NCI-H82 treated with DMSO at 0.1 percent for 48 hours (cell line): ENCODE measurements around the gene SNAP23.

ENCODE experiments used
- DNase-seq: peaks from one replicate; lab custom pipeline; 2025; ENCODE audit not compliant: unreplicated experiment; lab: John Stamatoyannopoulos, UW

Gene SNAP23

DNA sequence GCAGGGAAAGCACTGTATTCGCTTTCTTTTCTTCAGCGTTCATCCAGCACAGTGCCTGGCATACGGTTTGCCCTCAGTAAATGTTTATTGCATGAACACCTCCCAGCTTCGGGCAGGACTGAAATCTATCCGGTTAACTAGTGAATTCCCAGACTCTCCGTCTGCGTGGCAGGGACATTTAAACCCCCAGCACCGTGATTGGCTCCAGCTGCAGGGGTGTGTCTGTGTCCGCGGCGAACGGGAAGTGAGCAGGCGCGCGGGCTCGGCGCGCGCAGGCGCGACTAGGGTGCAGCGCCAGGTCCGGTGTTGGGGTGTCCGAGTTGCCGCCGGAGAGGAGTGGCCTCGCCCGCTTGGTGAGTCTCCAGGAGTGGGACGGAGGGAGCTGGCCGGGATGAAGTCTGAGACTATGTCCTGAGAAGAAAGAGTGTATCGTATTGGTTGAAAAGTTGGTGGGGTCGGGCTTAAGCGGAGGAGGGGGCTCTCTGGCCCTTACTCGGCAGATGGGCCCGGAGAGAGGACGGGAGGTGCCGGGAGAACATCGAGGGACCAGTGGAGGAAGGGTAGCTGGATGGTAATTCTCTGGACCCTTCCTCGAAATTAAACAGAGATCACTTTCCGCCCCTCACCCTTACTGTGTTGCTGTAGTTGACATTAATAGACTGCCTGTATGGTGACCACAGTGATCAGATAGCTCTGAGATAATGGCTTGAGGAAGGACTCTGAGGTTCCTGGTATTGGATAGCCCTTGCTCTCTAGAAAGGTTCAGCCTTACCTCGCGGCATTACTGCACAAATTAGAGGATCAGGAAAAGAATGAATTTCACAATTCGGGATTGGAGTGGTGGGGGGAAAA lies at the start of gene SNAP23:
Gene SNAP23, plus strand, starts transcription at position 274 of the 852 bp plus-strand sequence. CDS start 16,213 bp downstream, outside the sequence.
- peak; percentile 84 for DNase-seq

- no peak for DNase-seq
Observed at GRCh38 chr15:42447599-42447998, 47.8 kb upstream of the SNAP23 start.

DNA sequence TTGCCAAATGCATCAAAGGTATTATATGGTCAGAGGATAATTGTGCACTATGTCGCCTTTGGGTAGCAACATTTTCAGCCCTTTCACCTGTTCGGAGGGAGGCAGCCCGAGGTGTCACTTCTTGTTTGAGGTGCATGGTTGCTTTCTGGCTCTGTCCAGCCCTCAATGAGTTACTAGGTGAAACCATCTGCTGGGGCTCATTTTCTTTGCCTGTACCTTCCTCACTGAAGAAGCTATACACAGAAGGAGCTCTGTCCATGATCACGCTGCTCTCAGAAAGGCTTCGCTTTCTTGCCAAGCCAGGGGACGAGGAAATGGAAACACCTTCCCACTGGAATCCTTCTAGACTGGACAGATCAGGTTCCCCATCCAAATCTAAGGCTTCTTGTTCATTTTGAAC lies 47.2 kb upstream of the SNAP23 start:
- no peak for DNase-seq

GRCh38 chr15:42449770-42450424 lies 45.5 kb upstream of the SNAP23 start:
- no peak for DNase-seq

DNA sequence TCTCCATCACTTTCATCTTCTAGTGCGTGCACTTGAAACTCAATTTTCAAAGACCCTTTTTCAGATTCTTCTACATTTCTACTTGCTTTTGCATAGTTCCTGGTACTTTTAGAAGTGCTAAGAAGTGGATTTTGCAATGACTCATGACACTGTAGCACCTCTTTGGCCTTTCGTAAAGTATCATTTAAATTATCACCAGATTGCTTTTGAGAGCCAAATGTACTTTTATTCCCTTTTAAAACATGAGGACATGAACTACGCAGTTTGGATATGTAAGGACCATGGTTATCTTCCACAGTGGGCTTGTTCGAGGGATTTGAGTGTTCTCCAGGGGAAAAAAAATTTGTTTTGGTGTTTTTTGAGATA lies 45.0 kb upstream of the SNAP23 start:
- no peak for DNase-seq

DNA sequence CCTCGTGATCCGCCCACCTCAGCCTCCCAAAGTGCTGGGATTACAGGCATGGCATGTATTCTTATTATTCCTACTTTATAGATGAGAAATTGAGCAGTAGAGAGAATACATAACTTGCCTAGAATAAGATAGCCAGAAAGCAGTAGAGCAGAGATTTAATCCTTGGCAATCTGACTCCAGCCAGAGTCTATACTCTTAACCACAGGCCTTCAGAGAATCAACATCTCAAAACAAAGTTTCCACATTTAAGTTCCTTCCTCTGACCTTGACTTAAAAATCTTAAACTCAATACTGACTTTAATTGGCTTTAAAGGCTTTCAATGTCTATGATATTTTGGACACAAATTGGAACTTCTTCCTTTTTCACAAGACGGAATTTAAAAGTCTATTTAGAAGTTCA lies 41.6 kb upstream of the SNAP23 start:
- no peak for DNase-seq

DNA sequence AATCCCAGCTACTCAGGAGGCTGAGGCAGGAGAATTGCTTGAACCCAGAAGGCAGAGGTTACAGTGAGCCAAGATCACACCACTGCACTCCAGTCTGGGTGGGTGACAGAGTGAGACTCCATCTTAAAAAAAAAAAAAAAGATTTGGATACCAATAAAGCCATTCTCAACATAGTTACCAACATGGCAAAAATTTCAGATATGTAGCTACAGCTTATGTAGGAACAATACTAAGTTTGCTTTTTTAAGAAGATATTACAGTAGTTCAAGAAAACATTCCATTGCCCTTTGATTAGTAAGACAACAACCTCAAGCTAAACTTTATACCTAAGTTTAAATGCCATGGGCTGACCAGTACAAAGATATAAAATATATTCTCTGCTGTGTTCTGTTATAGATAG lies 38.9 kb upstream of the SNAP23 start:
- no peak for DNase-seq

GRCh38 chr15:42456971-42457370 lies 38.5 kb upstream of the SNAP23 start:
- no peak for DNase-seq

DNA sequence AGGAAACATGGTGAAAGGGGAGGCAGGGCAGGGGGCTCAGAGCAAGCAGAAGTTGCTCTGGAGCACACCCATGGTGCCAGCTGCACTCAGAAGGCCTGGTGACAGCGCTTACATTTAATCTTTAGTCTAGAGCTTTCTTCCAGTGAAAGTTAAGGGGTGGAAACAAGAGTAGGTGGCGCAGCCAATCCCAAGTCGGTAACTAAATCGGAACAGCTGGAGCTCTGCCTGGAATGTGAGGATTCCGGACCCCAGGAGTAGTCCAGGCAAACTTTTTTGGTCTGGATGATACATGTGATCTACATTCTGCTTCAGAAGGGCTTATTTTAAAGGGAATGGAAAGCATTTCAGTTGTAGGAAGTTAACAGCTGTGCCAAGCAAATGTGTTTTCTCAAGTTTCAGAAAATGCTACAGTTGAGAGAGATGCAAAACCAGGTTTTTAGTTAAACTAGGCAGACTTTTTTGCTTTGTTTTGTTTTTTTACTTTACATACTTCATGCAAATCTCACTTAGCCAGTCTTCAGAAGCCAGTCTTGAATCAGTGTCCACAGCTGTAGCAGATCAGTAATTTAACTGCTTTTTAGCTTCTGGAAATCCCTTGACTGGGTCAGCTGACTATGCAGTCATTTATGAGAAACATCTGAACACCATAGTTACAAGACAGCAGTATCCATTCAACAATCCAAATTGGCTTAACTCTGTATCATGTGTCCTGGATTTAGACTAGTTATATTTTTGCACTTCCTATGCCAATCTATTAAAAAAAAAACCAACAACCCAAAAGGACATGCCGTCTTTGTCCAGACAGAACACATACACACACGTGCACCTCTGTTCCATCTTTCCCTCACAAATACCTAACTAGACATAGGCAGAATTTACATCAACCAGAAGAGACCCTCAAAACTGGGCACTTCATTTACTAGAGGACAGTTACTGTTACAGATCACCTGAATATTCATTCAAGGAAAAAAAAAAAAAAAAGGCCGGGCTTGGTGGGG lies 37.7 kb upstream of the SNAP23 start:
- peak; percentile 25 for DNase-seq

- DNase-seq = no peak
Observed at GRCh38 chr15:42461261-42461660, 34.2 kb upstream of the SNAP23 start.

DNA sequence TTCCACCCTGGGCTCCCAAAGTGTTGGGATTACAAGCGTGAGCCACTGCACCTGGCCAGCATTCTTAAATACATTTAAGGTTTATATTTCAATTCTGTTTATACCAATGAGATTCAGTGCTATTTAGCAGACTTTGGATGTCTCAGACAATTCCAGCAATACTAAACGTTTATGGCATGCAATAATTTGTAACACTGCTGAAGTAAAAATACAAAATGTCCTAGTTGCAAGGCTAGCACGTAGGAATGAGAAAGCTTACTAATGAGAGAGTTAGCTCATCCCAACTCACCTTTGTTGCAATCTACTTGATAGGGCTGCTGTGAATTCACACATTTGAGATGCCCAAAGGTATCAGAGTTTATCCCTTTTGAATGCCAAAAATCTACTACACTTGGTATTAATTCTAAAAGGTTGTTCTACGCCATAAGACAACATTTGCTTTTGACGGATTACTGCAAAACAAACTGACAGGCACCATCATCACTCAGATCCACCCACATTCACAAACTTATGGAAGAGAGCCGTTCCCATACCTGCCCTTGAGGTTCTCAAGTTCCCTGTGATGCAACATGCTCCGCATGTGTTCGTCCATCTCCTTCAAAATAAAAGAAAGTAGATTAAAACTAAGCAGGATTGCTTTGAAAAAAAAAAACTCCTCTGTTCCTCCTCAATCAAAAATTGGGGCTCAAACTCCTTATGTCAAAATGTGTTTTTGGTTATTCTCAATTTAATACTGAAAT lies 29.7 kb upstream of the SNAP23 start:
- no peak for DNase-seq

DNA sequence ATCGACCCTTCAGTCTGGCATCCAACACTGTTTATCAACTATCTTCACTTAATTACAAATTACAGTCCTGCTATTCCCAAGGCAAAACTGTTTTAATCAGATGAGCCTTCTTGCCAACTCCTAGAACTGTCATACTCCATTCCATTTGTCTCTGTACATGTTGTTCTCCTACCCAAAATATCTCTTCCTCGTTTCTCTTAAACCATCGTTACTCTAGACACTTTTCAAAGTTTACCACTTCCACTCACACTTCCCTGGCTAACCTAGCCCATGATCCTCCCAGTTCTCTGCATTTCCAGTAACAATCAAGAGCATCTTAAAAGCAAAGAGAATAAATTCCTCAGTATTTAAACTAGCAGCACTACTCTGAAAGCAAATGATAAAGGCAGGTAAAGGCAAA lies 24.4 kb upstream of the SNAP23 start:
- DNase-seq = no peak

GRCh38 chr15:42474827-42475226 lies 20.6 kb upstream of the SNAP23 start:
- DNase-seq = no peak

DNA sequence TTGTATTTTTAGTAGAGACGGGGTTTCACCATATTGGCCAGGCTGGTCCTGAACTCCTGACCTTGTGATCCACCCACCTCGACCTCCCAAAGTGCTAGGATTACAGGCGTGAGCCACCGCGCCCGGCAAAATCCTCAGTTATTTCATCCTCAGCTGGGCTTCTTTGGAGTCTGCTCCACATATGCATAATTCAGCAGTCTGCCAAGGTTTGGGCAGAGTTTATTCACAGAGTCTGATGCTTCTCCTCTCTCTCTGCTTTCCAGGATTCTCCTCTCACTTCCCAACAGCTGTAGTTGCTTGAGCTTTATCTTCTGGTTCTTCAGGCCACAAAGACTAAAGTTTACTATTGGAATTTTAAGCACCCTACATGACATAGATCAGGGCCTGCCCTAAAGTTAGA lies 12.7 kb upstream of the SNAP23 start:
- no peak for DNase-seq

DNA sequence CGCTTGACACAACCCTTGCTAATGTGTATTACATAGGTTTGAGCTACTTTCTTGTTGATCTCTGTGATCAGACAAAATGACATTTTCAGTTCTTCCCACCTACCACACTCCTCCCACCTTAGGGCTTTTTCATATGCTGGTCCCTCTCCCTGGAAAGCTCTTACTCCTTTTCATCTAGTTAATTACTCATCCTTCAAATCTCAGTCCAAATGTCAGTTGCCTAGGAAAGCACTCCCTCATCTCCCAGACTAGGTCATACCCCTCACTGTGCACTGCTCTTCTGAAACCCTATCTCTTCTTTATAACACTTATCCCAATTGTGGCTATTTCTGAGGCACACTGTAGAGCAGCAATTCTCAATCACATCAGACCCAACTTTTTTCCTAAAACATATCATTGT lies 11.8 kb upstream of the SNAP23 start:
- DNase-seq = no peak

GRCh38 chr15:42490291-42490670 lies 5.2 kb upstream of the SNAP23 start:
- no peak for DNase-seq

- DNase-seq = peak; percentile 79
Observed at GRCh38 chr15:42490671-42491538, 4.5 kb upstream of the SNAP23 start, which contains the start of gene ZNF106. Gene ZNF106 (minus strand): TSS chr15:42491141. CDS start chr15:42472289, 18,852 bp downstream.

- DNase-seq = no peak
Observed at GRCh38 chr15:42491539-42492225, 3.8 kb upstream of the SNAP23 start.

DNA sequence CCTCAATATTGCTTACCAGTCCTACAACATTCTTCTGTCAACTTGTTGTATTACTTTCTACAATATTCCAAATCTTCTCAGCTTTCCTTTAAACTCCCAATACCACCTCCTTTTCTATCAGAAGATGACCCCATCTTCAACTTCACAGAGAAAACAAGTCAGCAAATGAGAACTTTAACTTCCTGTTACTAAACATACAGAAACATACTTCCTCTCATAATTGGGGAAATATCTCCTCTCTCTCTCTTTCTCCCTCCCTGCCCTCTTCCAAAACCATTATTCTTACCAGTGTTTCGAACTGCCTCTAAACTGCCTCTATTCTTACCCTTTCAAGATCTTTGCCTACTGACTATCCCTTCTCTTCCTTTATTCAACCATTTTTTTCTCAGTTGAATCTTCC lies 1.8 kb upstream of the SNAP23 start:
- no peak for DNase-seq
